Peyer's patch (tissue), 4 donors: ENCODE results near the gene RBM10.

ENCODE experiments used
- POLR2A ChIP-seq, 2 donors: fragments of 450-650 bp; IDR thresholded peaks; one replicate each; pipeline ENCODE4 v1.5.1; 2017; ENCODE audit warnings: antibody characterized with exemption in 2 of 2, mild to moderate bottlenecking in 2 of 2, moderate library complexity in 2 of 2
- TF ChIP-seq, protein P1 (sequence below), 6 experiments: fragments of 450-650 bp in 4 of 6; fragments of 200-600 bp in 2 of 6; sonication (generic) in 1 of 6; IDR thresholded peaks; one replicate each; pipeline ENCODE4 v1.5.1; 2017 to 2019; ENCODE audit warnings: antibody characterized with exemption in 6 of 6, mild to moderate bottlenecking in 3 of 6, moderate library complexity in 1 of 6

DNA sequence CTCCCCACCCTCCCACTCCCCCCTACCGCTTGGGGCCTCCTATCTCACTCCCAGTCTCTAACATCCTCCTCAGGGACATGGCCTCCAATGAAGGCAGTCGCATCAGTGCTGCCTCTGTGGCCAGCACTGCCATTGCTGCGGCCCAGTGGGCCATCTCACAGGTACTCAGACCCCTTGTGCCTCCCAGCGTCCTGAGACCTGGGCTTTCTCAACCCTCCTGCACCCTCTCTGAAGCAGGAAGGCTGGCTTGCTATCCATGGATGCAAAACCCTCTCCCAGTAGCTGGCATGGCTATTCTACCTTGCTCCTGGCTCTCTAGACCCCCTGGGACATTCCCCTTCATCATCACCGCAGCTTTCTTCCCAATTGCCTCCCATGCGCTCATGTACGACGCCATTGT lies 35.3 kb downstream of the RBM10 start:
- TF ChIP-seq, protein P1, sequence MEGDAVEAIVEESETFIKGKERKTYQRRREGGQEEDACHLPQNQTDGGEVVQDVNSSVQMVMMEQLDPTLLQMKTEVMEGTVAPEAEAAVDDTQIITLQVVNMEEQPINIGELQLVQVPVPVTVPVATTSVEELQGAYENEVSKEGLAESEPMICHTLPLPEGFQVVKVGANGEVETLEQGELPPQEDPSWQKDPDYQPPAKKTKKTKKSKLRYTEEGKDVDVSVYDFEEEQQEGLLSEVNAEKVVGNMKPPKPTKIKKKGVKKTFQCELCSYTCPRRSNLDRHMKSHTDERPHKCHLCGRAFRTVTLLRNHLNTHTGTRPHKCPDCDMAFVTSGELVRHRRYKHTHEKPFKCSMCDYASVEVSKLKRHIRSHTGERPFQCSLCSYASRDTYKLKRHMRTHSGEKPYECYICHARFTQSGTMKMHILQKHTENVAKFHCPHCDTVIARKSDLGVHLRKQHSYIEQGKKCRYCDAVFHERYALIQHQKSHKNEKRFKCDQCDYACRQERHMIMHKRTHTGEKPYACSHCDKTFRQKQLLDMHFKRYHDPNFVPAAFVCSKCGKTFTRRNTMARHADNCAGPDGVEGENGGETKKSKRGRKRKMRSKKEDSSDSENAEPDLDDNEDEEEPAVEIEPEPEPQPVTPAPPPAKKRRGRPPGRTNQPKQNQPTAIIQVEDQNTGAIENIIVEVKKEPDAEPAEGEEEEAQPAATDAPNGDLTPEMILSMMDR (IDR thresholded peaks at IDR 0.05): no peak
- TF ChIP-seq POLR2A (IDR thresholded peaks at IDR 0.05): no peak
